HepG2 (cell line): ENCODE results near the gene ANKHD1.

ENCODE experiments used
- CBX2 ChIP-seq, 2 experiments: fragments of 200-600 bp in 1 of 2; sonication (generic); formaldehyde crosslinking in 1 of 2; IDR thresholded peaks; 2 replicates each; pipeline versions ENCODE4 v1.7.0 to v1.8.1; 2018 to 2022; ENCODE audit warnings: low read depth in 2 of 2, low read length in 1 of 2, mild to moderate bottlenecking in 1 of 2, missing genetic modification reagents in 1 of 2
- FOXA1 ChIP-seq, 2 experiments: fragments of 450-650 bp in 1 of 2; sonication (generic) in 1 of 2; formaldehyde crosslinking in 1 of 2; IDR thresholded peaks; 2 replicates each; pipeline versions ENCODE4 v1.4.0 to v1.6.1; 2016 to 2020; ENCODE audit warnings: missing genetic modification reagents in 1 of 2
- GTF2F1 ChIP-seq: fragments of 150-350 bp; IDR thresholded peaks from 2 replicates; pipeline ENCODE4 v1.6.1; 2014; ENCODE audit warnings: low read length
- POLR2A ChIP-seq, 2 experiments: IDR thresholded peaks; 2 replicates each; pipeline ENCODE4 v1.6.1; 2011; ENCODE audit warnings: low read depth in 2 of 2, low read length in 2 of 2, mild to moderate bottlenecking in 1 of 2, moderate library complexity in 1 of 2; ENCODE audit not compliant: insufficient read depth in 1 of 2
- RNF2 ChIP-seq: fragments of 450-650 bp; conservative IDR thresholded peaks from 2 replicates; pipeline ENCODE4 v1.6.1; 2016; ENCODE audit warnings: low read depth
- SETDB1 ChIP-seq: sonication (generic); formaldehyde crosslinking; IDR thresholded peaks from 2 replicates; pipeline ENCODE4 v1.5.1; 2020; ENCODE audit warnings: missing genetic modification reagents, mild to moderate bottlenecking, borderline replicate concordance
- SMAD1 ChIP-seq: sonication (generic); formaldehyde crosslinking; IDR thresholded peaks from 2 replicates; pipeline ENCODE4 v1.4.0; 2020; ENCODE audit warnings: missing genetic modification reagents, low read depth, mild to moderate bottlenecking, borderline replicate concordance
- ZNF292 ChIP-seq: sonication (generic); formaldehyde crosslinking; IDR thresholded peaks from 2 replicates; pipeline ENCODE4 v1.8.1; 2022; ENCODE audit warnings: mild to moderate bottlenecking, low read depth, missing genetic modification reagents, borderline replicate concordance
- TF ChIP-seq, protein P1 (sequence below): sonication (generic); formaldehyde crosslinking; conservative IDR thresholded peaks from 2 replicates; pipeline ENCODE4 v1.8.0; 2022; ENCODE audit warnings: mild to moderate bottlenecking, moderate library complexity, missing genetic modification reagents

DNA sequence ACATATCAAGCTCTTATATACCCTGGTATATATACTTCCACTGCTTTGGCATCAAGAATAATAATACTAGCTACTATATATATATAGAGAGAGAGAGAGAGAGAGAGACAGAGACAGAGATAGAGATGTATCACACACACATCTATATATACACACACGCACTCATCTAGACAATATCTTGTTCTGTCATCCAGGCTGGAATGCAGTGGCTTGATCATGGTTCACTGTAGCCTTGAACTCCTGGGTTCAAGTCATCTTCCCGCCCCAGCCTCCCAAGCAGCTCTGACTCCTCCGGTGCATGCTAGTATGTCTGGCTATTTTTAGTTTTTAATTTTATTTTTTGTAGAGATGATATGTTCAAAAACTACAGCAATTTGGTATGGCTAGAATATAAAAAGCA is 22.5 kb downstream of the ANKHD1 start:
- TF ChIP-seq RNF2 (no peak), ZNF292 (CRISPR knock-in tag) (no peak), GTF2F1 (no peak), CBX2 (IDR thresholded peaks at IDR 0.05; ENCODE audit: low read depth, low read length) (no peak), CBX2 (CRISPR knock-in tag; IDR thresholded peaks at IDR 0.05; ENCODE audit: low read depth) (no peak), FOXA1 (IDR thresholded peaks at IDR 0.05) (no peak), FOXA1 (CRISPR knock-in tag; IDR thresholded peaks at IDR 0.05) (no peak), SMAD1 (CRISPR knock-in tag) (no peak), POLR2A (IDR thresholded peaks at IDR 0.05; ENCODE audit: insufficient read depth in 1 of 2, low read depth in 2 of 2, low read length in 2 of 2) (no peak), SETDB1 (no peak)
- TF ChIP-seq, protein P1, sequence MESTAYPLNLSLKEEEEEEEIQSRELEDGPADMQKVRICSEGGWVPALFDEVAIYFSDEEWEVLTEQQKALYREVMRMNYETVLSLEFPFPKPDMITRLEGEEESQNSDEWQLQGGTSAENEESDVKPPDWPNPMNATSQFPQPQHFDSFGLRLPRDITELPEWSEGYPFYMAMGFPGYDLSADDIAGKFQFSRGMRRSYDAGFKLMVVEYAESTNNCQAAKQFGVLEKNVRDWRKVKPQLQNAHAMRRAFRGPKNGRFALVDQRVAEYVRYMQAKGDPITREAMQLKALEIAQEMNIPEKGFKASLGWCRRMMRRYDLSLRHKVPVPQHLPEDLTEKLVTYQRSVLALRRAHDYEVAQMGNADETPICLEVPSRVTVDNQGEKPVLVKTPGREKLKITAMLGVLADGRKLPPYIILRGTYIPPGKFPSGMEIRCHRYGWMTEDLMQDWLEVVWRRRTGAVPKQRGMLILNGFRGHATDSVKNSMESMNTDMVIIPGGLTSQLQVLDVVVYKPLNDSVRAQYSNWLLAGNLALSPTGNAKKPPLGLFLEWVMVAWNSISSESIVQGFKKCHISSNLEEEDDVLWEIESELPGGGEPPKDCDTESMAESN (CRISPR knock-in tag): no peak
